Testis (tissue), 3 donors: ENCODE results near the gene RASA3. TPM values are rescaled to one million over a fixed set of nuclear protein-coding genes. Genes with fewer than 3 reads are reported as not detected.
A peak's percentile ranks its signal among the peaks of the same experiment; 100 is the strongest.
"Not testable (repeated sequence)": the region's sequence is repeated elsewhere in the genome, so short reads cannot be mapped to it uniquely, and the experiment has no call there.

ENCODE experiments used
- DNase-seq: peaks from one replicate; pipeline ENCODE4 v3.0.0-alpha.2; 2019
- H3K27ac ChIP-seq, 2 donors: fragments of 200-600 bp; sonication (generic); one replicate each; pipeline ENCODE4 v1.5.1; 2019
- H3K27me3 ChIP-seq: fragments of 200-600 bp; sonication (generic); one replicate; pipeline ENCODE4 v1.5.1; 2019
- H3K36me3 ChIP-seq: fragments of 200-600 bp; sonication (generic); one replicate; pipeline ENCODE4 v1.5.1; 2017; ENCODE audit warnings: low read depth; ENCODE audit errors: missing control alignments
- H3K4me1 ChIP-seq: fragments of 200-600 bp; sonication (generic); one replicate; pipeline ENCODE4 v1.5.1; 2019
- H3K4me3 ChIP-seq, 2 donors: fragments of 200-600 bp; sonication (generic); one replicate each; pipeline ENCODE4 v1.5.1; 2017 to 2019
- H3K9me3 ChIP-seq: fragments of 200-600 bp; sonication (generic); one replicate; pipeline ENCODE4 v1.5.1; 2017
- POLR2A ChIP-seq: fragments of 450-650 bp; IDR thresholded peaks from one replicate; pipeline ENCODE4 v1.6.1; 2017; ENCODE audit warnings: antibody characterized with exemption, mild to moderate bottlenecking, moderate library complexity
- WGBS, 2 donors: methylation state at CpG; one replicate each; pipeline ENCODE4 v1.1.5; 2018; 5-methylcytosine and 5-hydroxymethylcytosine counted together
- intact Hi-C: fragments of 100-400 bp; cut with DNase I; formaldehyde crosslinking; loops from one replicate; pipeline ENCODE4 v1.15.1; 2023; ENCODE audit warnings: low total_unique reads
- polyA plus RNA-seq: library from polyadenylated mRNA; stranded (reverse); fragments of 350-450 nt; fragmentation: Illumina TruSeq; extraction: RNeasy Lipid Tissue Mini Kit (QIAGEN cat#74804); gene quantifications from one replicate; pipeline ENCODE4 v1.2.3, GENCODE V29; 2014; ENCODE audit warnings: low read depth, low replicate concordance; ENCODE audit not compliant: insufficient read depth
- total RNA-seq, 2 donors: library from RNA; depleted of rRNA; stranded (reverse); fragments of >200 nt; gene quantifications; one replicate each; pipeline ENCODE4 v1.2.3, GENCODE V29; 2016
- TF ChIP-seq, protein P1 (sequence below), 3 experiments: fragments of 450-650 bp in 2 of 3; fragments of 200-600 bp in 1 of 3; sonication (generic) in 1 of 3; IDR thresholded peaks; one replicate each; pipeline ENCODE4 v1.5.1; 2016 to 2019; ENCODE audit warnings: antibody characterized with exemption in 3 of 3, mild to moderate bottlenecking in 2 of 3, moderate library complexity in 1 of 3

The RASA3 gene
- total and polyA plus RNA-seq, 3 donors from 2014 or later, result 13.2 to 21.6 (median 16.4) TPM

DNA sequence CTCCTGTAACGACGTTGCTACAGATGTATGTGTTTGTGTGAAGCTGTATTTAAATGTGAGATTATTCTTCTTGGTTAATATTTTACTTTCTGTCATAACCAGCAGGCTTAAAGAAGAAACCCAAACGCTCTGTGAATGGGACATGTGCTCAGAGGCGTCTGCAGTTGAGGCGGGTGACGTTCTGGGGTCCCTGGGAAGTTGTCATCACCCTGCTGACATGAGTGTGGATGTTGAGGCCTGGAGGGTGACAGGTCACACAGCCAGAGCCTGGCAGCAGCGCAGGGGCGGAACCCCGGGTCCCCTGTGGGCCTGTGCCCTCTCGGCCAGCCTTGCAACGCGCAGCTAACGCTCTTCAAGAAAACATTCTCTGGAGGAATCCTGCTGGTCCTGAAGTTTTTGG, 16.6 kb downstream of the RASA3 start:
- TF ChIP-seq POLR2A, result no peak
- TF ChIP-seq, protein P1, sequence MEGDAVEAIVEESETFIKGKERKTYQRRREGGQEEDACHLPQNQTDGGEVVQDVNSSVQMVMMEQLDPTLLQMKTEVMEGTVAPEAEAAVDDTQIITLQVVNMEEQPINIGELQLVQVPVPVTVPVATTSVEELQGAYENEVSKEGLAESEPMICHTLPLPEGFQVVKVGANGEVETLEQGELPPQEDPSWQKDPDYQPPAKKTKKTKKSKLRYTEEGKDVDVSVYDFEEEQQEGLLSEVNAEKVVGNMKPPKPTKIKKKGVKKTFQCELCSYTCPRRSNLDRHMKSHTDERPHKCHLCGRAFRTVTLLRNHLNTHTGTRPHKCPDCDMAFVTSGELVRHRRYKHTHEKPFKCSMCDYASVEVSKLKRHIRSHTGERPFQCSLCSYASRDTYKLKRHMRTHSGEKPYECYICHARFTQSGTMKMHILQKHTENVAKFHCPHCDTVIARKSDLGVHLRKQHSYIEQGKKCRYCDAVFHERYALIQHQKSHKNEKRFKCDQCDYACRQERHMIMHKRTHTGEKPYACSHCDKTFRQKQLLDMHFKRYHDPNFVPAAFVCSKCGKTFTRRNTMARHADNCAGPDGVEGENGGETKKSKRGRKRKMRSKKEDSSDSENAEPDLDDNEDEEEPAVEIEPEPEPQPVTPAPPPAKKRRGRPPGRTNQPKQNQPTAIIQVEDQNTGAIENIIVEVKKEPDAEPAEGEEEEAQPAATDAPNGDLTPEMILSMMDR (IDR thresholded peaks at IDR 0.05), result no peak
- no peaks in the 10 kb centered on the region for H3K36me3 ChIP-seq
- H3K4me1 ChIP-seq, result peaks cover 7% of the 10 kb centered on the region
- 88 to 90% methylated on average over 9 to 13 of the region's 13 CpGs for WGBS, 2 donors
- H3K27ac ChIP-seq, result no peak overlapping the region
- H3K9me3 ChIP-seq, result no peaks in the 10 kb centered on the region
- no peak overlapping the region for H3K4me3 ChIP-seq
- no peak for DNase-seq
- H3K27me3 ChIP-seq, result no peaks in the 10 kb centered on the region
- intact Hi-C loops, result no loop called here

DNA sequence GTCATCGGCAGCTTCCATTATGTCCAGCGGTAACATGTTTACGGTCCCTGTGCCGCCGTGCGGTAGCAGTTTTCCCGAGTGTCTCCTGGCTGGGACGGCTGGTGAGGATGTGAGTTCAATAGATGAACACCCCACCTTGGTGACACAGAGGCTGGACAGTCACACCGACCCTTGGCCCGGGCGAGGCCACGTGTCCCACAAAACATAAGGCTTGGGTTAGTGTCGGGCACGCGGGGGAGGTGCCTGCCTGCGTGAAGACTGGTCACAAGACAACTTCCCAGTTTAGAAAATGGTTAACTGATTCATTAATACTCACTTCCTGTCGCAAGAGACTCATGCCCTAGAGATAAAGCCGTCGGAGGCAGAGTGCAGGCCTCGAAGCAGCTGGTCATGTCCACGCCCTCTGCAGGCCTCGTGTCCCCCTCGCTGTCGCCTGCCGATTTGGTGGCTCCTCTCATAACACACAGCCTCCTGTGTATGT, 17.2 kb downstream of the RASA3 start:
- WGBS, 2 donors, result 78 to 81% methylated on average over 17 to 25 of the region's 25 CpGs
- DNase-seq, result peak; percentile 18
- Histone ChIP-seq H3K4me1 (peaks cover 7% of the 10 kb centered on the region), H3K27ac (no peak overlapping the region), H3K27me3 (no peaks in the 10 kb centered on the region), H3K4me3 (no peak overlapping the region), H3K9me3 (no peaks in the 10 kb centered on the region), H3K36me3 (no peaks in the 10 kb centered on the region)
- intact Hi-C loops, result no loop called here
- TF ChIP-seq POLR2A, result no peak
- TF ChIP-seq, protein P1 (IDR thresholded peaks at IDR 0.05), result no peak

DNA sequence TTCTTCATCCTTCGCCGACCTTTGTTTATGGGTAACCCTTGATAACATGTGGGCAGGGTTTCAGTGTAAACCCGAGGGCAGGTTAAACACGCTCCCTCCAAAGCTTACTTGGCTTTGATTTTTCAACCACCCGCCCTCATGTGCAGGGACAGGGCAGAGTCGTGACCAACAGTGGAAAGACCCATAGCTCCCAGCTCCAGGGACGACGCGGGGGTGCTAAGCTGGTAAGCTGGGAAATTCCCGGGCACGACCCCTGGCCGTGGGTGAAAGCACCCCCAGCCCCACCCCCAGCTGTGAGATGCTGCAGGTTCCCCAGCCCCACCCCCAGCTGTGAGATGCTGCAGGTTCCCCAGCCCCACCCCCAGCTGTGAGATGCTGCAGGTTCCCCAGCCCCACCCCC, 17.8 kb downstream of the RASA3 start:
- H3K4me3 ChIP-seq, H3K9me3 ChIP-seq, H3K27me3 ChIP-seq, DNase-seq, H3K36me3 ChIP-seq, H3K27ac ChIP-seq, H3K4me1 ChIP-seq, intact Hi-C loops: not testable (repeated sequence)
- 85 to 86% methylated on average over 9 to 12 of the region's 12 CpGs for WGBS, 2 donors

DNA sequence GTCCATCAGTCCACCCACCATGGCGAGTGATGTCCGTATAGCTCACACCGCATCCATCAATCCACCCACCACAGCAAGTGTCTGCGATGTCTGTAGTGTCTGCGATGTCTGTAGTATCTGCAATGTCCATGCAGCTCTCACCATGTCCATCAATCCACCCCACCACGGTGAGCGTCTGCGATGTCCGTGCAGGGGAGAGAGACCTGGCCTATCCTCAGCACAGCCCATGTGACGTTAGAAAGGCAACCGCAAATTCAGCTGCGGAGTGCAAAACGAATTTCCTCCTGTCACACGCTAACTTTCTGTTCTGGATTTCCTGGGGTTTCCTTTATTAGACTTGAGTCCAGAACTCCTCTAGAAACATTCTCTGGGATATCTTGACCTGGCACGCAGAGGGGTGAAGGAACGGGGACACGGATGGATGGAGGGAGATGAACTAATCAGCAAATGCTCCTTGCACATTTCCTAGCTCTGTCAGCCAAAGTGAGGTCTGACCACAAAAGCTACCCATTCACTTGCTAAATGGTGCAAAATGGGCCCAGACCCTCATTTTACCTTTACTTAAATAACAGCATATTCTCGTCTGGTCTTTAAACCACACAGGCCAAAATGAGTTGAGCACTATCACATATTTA, 18.3 kb downstream of the RASA3 start:
- Histone ChIP-seq H3K9me3 (no peaks in the 10 kb centered on the region), H3K27ac (no peak overlapping the region), H3K36me3 (no peaks in the 10 kb centered on the region), H3K4me1 (peaks cover 5% of the 10 kb centered on the region), H3K27me3 (no peaks in the 10 kb centered on the region), H3K4me3 (no peak overlapping the region)
- WGBS, 2 donors, result 95 to 97% methylated on average over 18 of the region's 18 CpGs
- TF ChIP-seq, protein P1 (IDR thresholded peaks at IDR 0.05), result no peak
- TF ChIP-seq POLR2A, result no peak
- intact Hi-C loops, result no loop called here
- no peak for DNase-seq

DNA sequence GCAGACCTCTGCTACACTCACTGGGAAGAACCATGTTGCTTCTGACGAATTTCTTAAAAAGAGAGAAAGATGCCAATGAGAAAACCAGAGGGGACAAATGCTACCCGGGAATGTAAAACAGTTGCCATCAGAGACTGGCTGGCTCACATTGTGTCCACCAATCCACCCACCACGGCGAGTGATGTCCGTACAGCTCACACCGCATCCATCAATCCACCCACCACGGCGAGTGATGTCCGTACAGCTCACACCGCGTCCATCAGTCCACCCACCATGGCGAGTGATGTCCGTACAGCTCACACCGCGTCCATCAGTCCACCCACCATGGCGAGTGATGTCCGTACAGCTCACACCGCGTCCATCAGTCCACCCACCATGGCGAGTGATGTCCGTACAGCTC, 19.0 kb downstream of the RASA3 start:
- H3K4me3 ChIP-seq, H3K27me3 ChIP-seq, intact Hi-C loops, H3K9me3 ChIP-seq, H3K27ac ChIP-seq, H3K36me3 ChIP-seq, H3K4me1 ChIP-seq, DNase-seq: not testable (repeated sequence)
- 95 to 100% methylated on average over 2 to 17 of the region's 21 CpGs for WGBS, 2 donors

DNA sequence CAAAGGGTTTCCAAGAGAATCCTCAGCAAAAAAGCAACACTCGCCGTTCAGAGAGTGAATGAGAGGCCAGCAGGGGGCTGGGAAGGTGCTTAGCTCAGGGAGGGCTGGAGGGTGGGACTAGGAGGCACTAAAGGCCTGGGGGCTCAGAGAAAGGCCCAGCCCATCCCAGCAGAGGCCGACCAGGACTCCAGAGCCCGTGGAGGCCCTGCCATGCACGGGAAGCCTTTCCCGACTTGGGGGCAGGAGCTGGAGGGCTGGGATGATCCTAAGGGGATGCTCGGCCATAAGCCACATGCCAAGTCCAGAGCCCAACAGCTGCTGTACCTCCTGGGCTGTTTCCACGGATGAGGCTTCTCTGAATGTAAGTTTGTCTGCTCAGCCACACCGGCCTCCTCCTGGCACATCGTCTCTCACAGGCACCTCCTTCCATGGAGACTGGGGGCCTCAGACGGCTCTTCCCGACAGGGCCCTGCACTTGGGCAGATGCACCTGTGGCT, 19.5 kb downstream of the RASA3 start:
- 78 to 84% methylated on average over 4 to 12 of the region's 12 CpGs for WGBS, 2 donors
- DNase-seq, result no peak
- no peaks in the 10 kb centered on the region for H3K9me3 ChIP-seq
- intact Hi-C loops, result no loop called here
- no peaks in the 10 kb centered on the region for H3K36me3 ChIP-seq
- H3K4me1 ChIP-seq, result no peaks in the 10 kb centered on the region
- no peak for TF ChIP-seq POLR2A
- TF ChIP-seq, protein P1 (IDR thresholded peaks at IDR 0.05), result no peak
- no peak overlapping the region for H3K4me3 ChIP-seq
- H3K27ac ChIP-seq, result no peak overlapping the region
- no peaks in the 10 kb centered on the region for H3K27me3 ChIP-seq
